Mesendoderm (in vitro differentiated cells): Measurements from ENCODE around the gene ISLR2.
"Not testable (repeated sequence)": the region's sequence is repeated elsewhere in the genome, so short reads cannot be mapped to it uniquely, and the experiment has no call there.

Experiments used
- DNase-seq: peaks from one replicate; pipeline ENCODE4 v3.0.0; 2013
- H2AK5ac ChIP-seq: 2 replicates; pipeline ENCODE4 v1.6.1; 2013; ENCODE audit warnings: low read length, inconsistent platforms
- H2BK120ac ChIP-seq: 2 replicates; pipeline ENCODE4 v1.6.1; 2013; ENCODE audit warnings: low read depth, mild to moderate bottlenecking, low read length, moderate library complexity, mixed read lengths
- H2BK15ac ChIP-seq: replicated peaks from 2 replicates; pipeline ENCODE4 v1.6.1; 2013; ENCODE audit warnings: low read depth, mild to moderate bottlenecking, moderate library complexity
- H2BK5ac ChIP-seq: 2 replicates; pipeline ENCODE4 v1.6.1; 2013; ENCODE audit warnings: low read length, inconsistent platforms
- H3K18ac ChIP-seq: 2 replicates; pipeline ENCODE4 v1.6.1; 2013; ENCODE audit warnings: mild to moderate bottlenecking, low read length, mixed read lengths
- H3K23ac ChIP-seq: one replicate; pipeline ENCODE4 v1.6.1; 2013; ENCODE audit warnings: low read length
- H3K27ac ChIP-seq: 2 replicates; pipeline ENCODE4 v1.5.1; 2013; ENCODE audit warnings: low read depth, mild to moderate bottlenecking, inconsistent platforms, low read length, moderate library complexity
- H3K27me3 ChIP-seq: 2 replicates; pipeline ENCODE4 v1.6.1; 2013; ENCODE audit warnings: low read length, control low read depth, mild to moderate bottlenecking, inconsistent platforms; ENCODE audit not compliant: insufficient read depth, poor library complexity
- H3K36me3 ChIP-seq: 2 replicates; pipeline ENCODE4 v1.6.1; 2013; ENCODE audit warnings: low read length, inconsistent platforms; ENCODE audit not compliant: control insufficient read depth, insufficient read depth
- H3K4ac ChIP-seq: one replicate; pipeline ENCODE4 v1.6.1; 2013; ENCODE audit warnings: low read depth, mild to moderate bottlenecking, low read length, moderate library complexity
- H3K4me1 ChIP-seq: 2 replicates; pipeline ENCODE4 v1.6.1; 2013; ENCODE audit warnings: low read depth, low read length, inconsistent platforms; ENCODE audit not compliant: control insufficient read depth
- H3K4me2 ChIP-seq: 2 replicates; pipeline ENCODE4 v1.6.1; 2013; ENCODE audit warnings: low read length
- H3K4me3 ChIP-seq: 2 replicates; pipeline ENCODE4 v1.5.1; 2013; ENCODE audit warnings: mild to moderate bottlenecking, low read length
- H3K56ac ChIP-seq: one replicate; pipeline ENCODE4 v1.6.1; 2013; ENCODE audit warnings: low read length
- H3K79me1 ChIP-seq: 2 replicates; pipeline ENCODE4 v1.6.1; 2013; ENCODE audit warnings: low read length, inconsistent platforms
- H3K79me2 ChIP-seq: 2 replicates; pipeline ENCODE4 v1.6.1; 2013; ENCODE audit warnings: mild to moderate bottlenecking, low read length; ENCODE audit not compliant: control insufficient read depth, insufficient read depth
- H3K9ac ChIP-seq: 2 replicates; pipeline ENCODE4 v1.6.1; 2013; ENCODE audit warnings: low read length, inconsistent platforms
- H4K5ac ChIP-seq: one replicate; pipeline ENCODE4 v1.6.1; 2013; ENCODE audit warnings: low read length
- H4K8ac ChIP-seq: one replicate; pipeline ENCODE4 v1.6.1; 2013; ENCODE audit warnings: low read depth, mild to moderate bottlenecking, control low read depth, low read length, moderate library complexity
- WGBS: extraction: QIAGEN DNeasy Blood & Tissue Kit; methylation state at CpG from one replicate; pipeline ENCODE4 v1.1.7; 2013; ENCODE audit warnings: low lambda C conversion rate, missing lambda C conversion rate; ENCODE audit not compliant: insufficient coverage; ENCODE audit errors: extremely low coverage; 5-methylcytosine and 5-hydroxymethylcytosine counted together

Gene ISLR2

GRCh38 chr15:74099963-74100733, 30.2 kb upstream of the ISLR2 start:
- Histone ChIP-seq H3K4ac (peak overlapping the region; percentile 87), H3K9ac (peak overlapping the region; percentile 53), H3K56ac (peak overlapping the region; percentile 79)
- not testable (repeated sequence) for H3K4me1 ChIP-seq, H2BK120ac ChIP-seq, H3K79me1 ChIP-seq, H2BK15ac ChIP-seq, H3K36me3 ChIP-seq, H3K4me2 ChIP-seq, H2AK5ac ChIP-seq, H4K5ac ChIP-seq, H3K4me3 ChIP-seq, H3K79me2 ChIP-seq, H2BK5ac ChIP-seq, H4K8ac ChIP-seq, H3K23ac ChIP-seq, H3K27ac ChIP-seq, H3K18ac ChIP-seq, H3K27me3 ChIP-seq
- DNase-seq: peak; percentile 95
- no CpG with 5 or more reads among the region's 45 CpGs for WGBS

- H3K4me2 ChIP-seq: no peak overlapping the region
- H2BK5ac ChIP-seq: no peak overlapping the region
- H3K27me3 ChIP-seq: no peaks in the 10 kb centered on the region
- no peaks in the 10 kb centered on the region for H3K79me2 ChIP-seq
- no peak overlapping the region for H2BK120ac ChIP-seq
- H4K8ac ChIP-seq: no peak overlapping the region
- H2AK5ac ChIP-seq: no peak overlapping the region
- H3K4me3 ChIP-seq: no peak overlapping the region
- H2BK15ac ChIP-seq: no peak overlapping the region
- H3K56ac ChIP-seq: no peak overlapping the region
- H4K5ac ChIP-seq: no peak overlapping the region
- no peaks in the 10 kb centered on the region for H3K4me1 ChIP-seq
- no peak overlapping the region for H3K9ac ChIP-seq
- no CpG with 5 or more reads among the region's 5 CpGs for WGBS
- no peaks in the 10 kb centered on the region for H3K79me1 ChIP-seq
- no peaks in the 10 kb centered on the region for H3K36me3 ChIP-seq
- H3K23ac ChIP-seq: no peak overlapping the region
- H3K18ac ChIP-seq: no peak overlapping the region
- no peak for DNase-seq
- no peak overlapping the region for H3K4ac ChIP-seq
- no peak overlapping the region for H3K27ac ChIP-seq
Measured at GRCh38 chr15:74108111-74108510, 22.3 kb upstream of the ISLR2 start.

GRCh38 chr15:74108611-74109010, 21.8 kb upstream of the ISLR2 start:
- not testable (repeated sequence) for H2AK5ac ChIP-seq, H3K56ac ChIP-seq, H3K4me2 ChIP-seq, H4K5ac ChIP-seq, DNase-seq, H3K4ac ChIP-seq, H3K79me1 ChIP-seq, H3K79me2 ChIP-seq, H4K8ac ChIP-seq, H3K4me1 ChIP-seq, H2BK120ac ChIP-seq, H3K9ac ChIP-seq, H2BK5ac ChIP-seq, H2BK15ac ChIP-seq, H3K27me3 ChIP-seq, H3K36me3 ChIP-seq, H3K23ac ChIP-seq, H3K4me3 ChIP-seq, H3K18ac ChIP-seq, H3K27ac ChIP-seq
- WGBS: no CpG with 5 or more reads among the region's 6 CpGs

GRCh38 chr15:74109713-74110112, 20.7 kb upstream of the ISLR2 start:
- no peak overlapping the region for H3K23ac ChIP-seq
- WGBS: no CpG with 5 or more reads among the region's 7 CpGs
- DNase-seq: no peak
- H2BK15ac ChIP-seq: no peak overlapping the region
- H2BK120ac ChIP-seq: no peak overlapping the region
- H3K4me3 ChIP-seq: no peak overlapping the region
- no peak overlapping the region for H3K4ac ChIP-seq
- no peak overlapping the region for H3K56ac ChIP-seq
- no peaks in the 10 kb centered on the region for H3K79me2 ChIP-seq
- no peaks in the 10 kb centered on the region for H3K79me1 ChIP-seq
- H3K18ac ChIP-seq: no peak overlapping the region
- H3K27me3 ChIP-seq: no peaks in the 10 kb centered on the region
- H2AK5ac ChIP-seq: no peak overlapping the region
- H2BK5ac ChIP-seq: no peak overlapping the region
- no peaks in the 10 kb centered on the region for H3K4me1 ChIP-seq
- no peak overlapping the region for H3K9ac ChIP-seq
- no peak overlapping the region for H4K5ac ChIP-seq
- no peak overlapping the region for H3K4me2 ChIP-seq
- H4K8ac ChIP-seq: no peak overlapping the region
- no peaks in the 10 kb centered on the region for H3K36me3 ChIP-seq
- H3K27ac ChIP-seq: no peak overlapping the region

GRCh38 chr15:74120426-74120825, 10.0 kb upstream of the ISLR2 start:
- Histone ChIP-seq H3K36me3 (no peaks in the 10 kb centered on the region), H3K18ac (no peak overlapping the region), H2BK120ac (no peak overlapping the region), H3K4me3 (no peak overlapping the region), H3K79me1 (no peaks in the 10 kb centered on the region), H3K9ac (no peak overlapping the region), H4K5ac (no peak overlapping the region), H2BK15ac (no peak overlapping the region), H2BK5ac (no peak overlapping the region), H2AK5ac (no peak overlapping the region), H3K56ac (no peak overlapping the region), H3K4me2 (no peak overlapping the region), H3K4me1 (peaks cover 11% of the 10 kb centered on the region), H3K23ac (no peak overlapping the region), H3K4ac (no peak overlapping the region), H3K27me3 (no peaks in the 10 kb centered on the region), H4K8ac (no peak overlapping the region), H3K79me2 (no peaks in the 10 kb centered on the region), H3K27ac (no peak overlapping the region)
- DNase-seq: no peak
- WGBS: no CpG with 5 or more reads among the region's 6 CpGs

- Histone ChIP-seq H3K23ac (no peak overlapping the region), H2AK5ac (no peak overlapping the region), H2BK5ac (no peak overlapping the region), H3K56ac (no peak overlapping the region), H3K27ac (no peak overlapping the region), H3K4me1 (peaks cover 11% of the 10 kb centered on the region), H3K4me3 (no peak overlapping the region), H3K36me3 (no peaks in the 10 kb centered on the region), H3K4me2 (no peak overlapping the region), H4K8ac (no peak overlapping the region), H3K9ac (no peak overlapping the region), H3K18ac (no peak overlapping the region), H2BK15ac (no peak overlapping the region), H4K5ac (no peak overlapping the region), H3K79me1 (no peaks in the 10 kb centered on the region), H3K4ac (no peak overlapping the region), H3K27me3 (no peaks in the 10 kb centered on the region), H3K79me2 (no peaks in the 10 kb centered on the region), H2BK120ac (no peak overlapping the region)
- no peak for DNase-seq
- WGBS: no CpG with 5 or more reads among the region's 4 CpGs
Measured at GRCh38 chr15:74121039-74121438, 9.3 kb upstream of the ISLR2 start.
